Endothelial cell of umbilical vein (primary cell): ENCODE measurements around the gene GRIN3A. TPM values are rescaled to one million over a fixed set of nuclear protein-coding genes. Genes with fewer than 3 reads are reported as not detected.

Experiments
- BruUV-seq: library from RNA; stranded (reverse); fragments of 400-500 nt; replicated peaks from 2 replicates; lab custom pipeline; 2021; lab: Mats Ljungman, UMichigan
- CTCF ChIA-PET: fragments of 300-600, 350-600 bp; sonication (Branson Sonifier 250); formaldehyde crosslinking; loops from one replicate; lab custom pipeline; 2021; ENCODE audit warnings: antibody characterized with exemption, inconsistent platforms; lab: Charles Lee
- POLR2A ChIA-PET: fragments of 300-600, 350-600 bp; sonication (Branson Sonifier 250); formaldehyde crosslinking; loops from one replicate; lab custom pipeline; 2021; ENCODE audit warnings: antibody characterized with exemption, inconsistent platforms; lab: Charles Lee
- DNase-seq: peaks from one replicate; pipeline ENCODE4 v3.0.0-alpha.2; 2011; ENCODE audit warnings: low read depth, low spot score
- FAIRE-seq: peaks from 2 replicates; lab custom pipeline; 2011; peaks lifted over from hg19 to GRCh38; lab: Jason Lieb, UNC
- H2AFZ ChIP-seq: 2 replicates; pipeline ENCODE4 v1.6.0; 2012; ENCODE audit warnings: low read depth, low read length, control low read depth, inconsistent platforms
- H3K27ac ChIP-seq: 2 replicates; pipeline ENCODE4 v1.5.1; 2011; ENCODE audit warnings: low read depth, mild to moderate bottlenecking, control low read depth, low read length, moderate library complexity; ENCODE audit not compliant: insufficient read depth
- H3K27me3 ChIP-seq, 2 experiments: 2 replicates each; pipeline versions ENCODE4 v1.6.0 to v1.6.1; 2011; ENCODE audit warnings: low read length in 2 of 2, mixed read lengths in 1 of 2; ENCODE audit not compliant: control insufficient read depth in 2 of 2, insufficient read depth in 2 of 2
- H3K36me3 ChIP-seq, 2 experiments: 2 replicates in 1 of 2; 3 replicates in 1 of 2; pipeline ENCODE4 v1.5.1; 2011; ENCODE audit warnings: low read length in 2 of 2, mild to moderate bottlenecking in 1 of 2, moderate library complexity in 1 of 2; ENCODE audit not compliant: control insufficient read depth in 2 of 2, insufficient read depth in 2 of 2; ENCODE audit errors: extremely low read depth in 1 of 2
- H3K4me1 ChIP-seq: 3 replicates; pipeline ENCODE4 v1.5.1; 2011; ENCODE audit warnings: mild to moderate bottlenecking, low read length; ENCODE audit not compliant: control insufficient read depth, insufficient read depth; ENCODE audit errors: extremely low read depth
- H3K4me2 ChIP-seq: 2 replicates; pipeline ENCODE4 v1.6.1; 2011; ENCODE audit warnings: low read length, control low read depth, mixed read lengths; ENCODE audit not compliant: insufficient read depth
- H3K4me3 ChIP-seq, 3 experiments: fragments of 200-600 bp in 1 of 3; sonication (generic), shearing (Covaris generic) in 1 of 3; replicated peaks in 1 of 3; 2 replicates each; pipeline ENCODE4 v1.5.1; 2011 to 2016; ENCODE audit warnings: control low read depth in 3 of 3, low read length in 3 of 3, mild to moderate bottlenecking in 2 of 3, inconsistent platforms in 1 of 3, low read depth in 1 of 3, moderate library complexity in 1 of 3; ENCODE audit not compliant: insufficient read depth in 1 of 3
- H3K79me2 ChIP-seq: 2 replicates; pipeline ENCODE4 v1.6.0; 2012; ENCODE audit warnings: low read length, inconsistent platforms; ENCODE audit not compliant: control insufficient read depth, insufficient read depth
- H3K9ac ChIP-seq: replicated peaks from 2 replicates; pipeline ENCODE3; 2011; ENCODE audit warnings: low read length, control low read depth; ENCODE audit not compliant: insufficient read depth; ENCODE audit errors: extremely low read depth
- H3K9me1 ChIP-seq: replicated peaks from 3 replicates; pipeline ENCODE4 v1.6.0; 2011; ENCODE audit warnings: mild to moderate bottlenecking, low read length; ENCODE audit not compliant: control insufficient read depth, insufficient read depth; ENCODE audit errors: extremely low read depth
- H3K9me3 ChIP-seq: replicated peaks from 2 replicates; pipeline ENCODE4 v1.5.1; 2012; ENCODE audit warnings: low read length, inconsistent platforms; ENCODE audit not compliant: control insufficient read depth, insufficient read depth
- H4K20me1 ChIP-seq: replicated peaks from 2 replicates; pipeline ENCODE3; 2011; ENCODE audit warnings: mild to moderate bottlenecking, low read length; ENCODE audit not compliant: control insufficient read depth, insufficient read depth; ENCODE audit errors: extremely low read depth
- EZH2 ChIP-seq: IDR thresholded peaks from 2 replicates; pipeline ENCODE4 v1.6.1; 2012; ENCODE audit warnings: borderline replicate concordance, low read depth, mild to moderate bottlenecking, moderate library complexity, low read length, inconsistent platforms; ENCODE audit not compliant: severe bottlenecking
- FOS ChIP-seq: IDR thresholded peaks from 2 replicates; pipeline ENCODE4 v1.6.1; 2011; ENCODE audit warnings: mild to moderate bottlenecking, low read length, moderate library complexity, borderline replicate concordance; ENCODE audit not compliant: insufficient read depth
- GATA2 ChIP-seq: IDR thresholded peaks from 2 replicates; pipeline ENCODE4 v1.7.0; 2011; ENCODE audit warnings: low read depth, mild to moderate bottlenecking, moderate library complexity, mixed read lengths, low read length; ENCODE audit not compliant: insufficient read length, insufficient read depth
- JUN ChIP-seq: IDR thresholded peaks from 2 replicates; pipeline ENCODE4 v1.6.1; 2011; ENCODE audit warnings: borderline replicate concordance, low read depth; ENCODE audit not compliant: insufficient read length, insufficient read depth
- MYC ChIP-seq: IDR thresholded peaks from one replicate; pipeline ENCODE4 v1.6.1; 2011; ENCODE audit warnings: mild to moderate bottlenecking, low read depth, low read length
- POLR2A ChIP-seq: IDR thresholded peaks from 2 replicates; pipeline ENCODE4 v1.6.1; 2012; ENCODE audit warnings: low read depth, mild to moderate bottlenecking, control low read depth, low read length
- POLR2AphosphoS5 ChIP-seq: IDR thresholded peaks from 2 replicates; pipeline ENCODE4 v1.6.1; 2012; ENCODE audit warnings: low read depth, mild to moderate bottlenecking, control low read depth, low read length, moderate library complexity; ENCODE audit not compliant: insufficient read depth
- dilution Hi-C: fragments of 300-500 bp; cut with MboI; formaldehyde crosslinking; loops from one replicate; pipeline ENCODE4 v1.15.0; 2019; ENCODE audit warnings: low sequenced_read_pairs; ENCODE audit not compliant: extremely low pct_ligation_motif_present
- intact Hi-C: fragments of 100-400 bp; cut with micrococcal nuclease; formaldehyde crosslinking; loops from one replicate; pipeline ENCODE4 v1.10.0; 2022
- polyA plus RNA-seq, 4 experiments: library from polyadenylated mRNA; depleted of rRNA in 3 of 4; stranded (reverse) in 3 of 4; unstranded in 1 of 4; fragments of >200 nt; gene quantifications; 2 replicates each; pipeline versions ENCODE4 v1.2.1 to v1.2.3, GENCODE V29; 2011 to 2012; ENCODE audit warnings: missing spikeins in 1 of 4
- total RNA-seq: library from RNA; stranded (reverse); gene quantifications from 2 replicates; pipeline ENCODE4 v1.2.3, GENCODE V29; 2021
- TF ChIP-seq, protein P1 (sequence below), 2 donors: IDR thresholded peaks; 1 replicate in 1 of 2; 2 replicates in 1 of 2; pipeline ENCODE4 v1.5.1; 2011; ENCODE audit warnings: low read length in 2 of 2, mild to moderate bottlenecking in 2 of 2, moderate library complexity in 2 of 2, control low read depth in 1 of 2, inconsistent platforms in 1 of 2, low read depth in 1 of 2; ENCODE audit not compliant: insufficient read depth in 1 of 2; ENCODE audit errors: extremely low read depth in 1 of 2
- TF ChIP-seq, protein P2 (sequence below): IDR thresholded peaks from 2 replicates; pipeline ENCODE4 v1.6.1; 2011; ENCODE audit not compliant: insufficient read depth, insufficient read length

GRIN3A gene
- total and polyA plus RNA-seq, 2 donors (not counting 3 experiments of a cell fraction or from before 2014, with no cell fraction given) = not detected

DNA sequence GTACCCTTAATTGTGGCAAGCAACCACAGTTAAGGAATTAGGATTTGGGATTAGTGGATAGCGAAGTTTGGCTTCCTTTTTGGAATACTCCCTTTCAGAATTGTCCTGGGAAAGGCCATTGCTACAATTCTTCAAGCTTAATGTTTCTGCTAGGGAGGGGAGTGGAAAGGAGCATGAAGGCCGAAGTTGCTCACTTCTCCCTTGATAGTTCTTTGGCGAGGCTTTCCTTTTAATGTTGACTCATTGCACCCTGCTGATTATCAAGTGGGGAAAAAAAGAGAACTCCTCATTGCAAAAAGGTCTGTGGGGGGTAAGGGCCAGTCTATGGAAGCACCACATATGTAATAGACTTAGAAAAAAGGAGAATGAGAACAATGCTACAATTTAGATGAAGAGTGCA lies 30.7 kb downstream of the GRIN3A start:
- Histone ChIP-seq H3K36me3 (no peaks in the 10 kb centered on the region), H3K4me2 (no peak overlapping the region), H3K27me3 (no peaks in the 10 kb centered on the region), H3K27ac (no peak overlapping the region), H3K9me3 (no peaks in the 10 kb centered on the region), H2AFZ (no peak overlapping the region), H3K9ac (no peak overlapping the region), H3K79me2 (no peaks in the 10 kb centered on the region), H4K20me1 (no peaks in the 10 kb centered on the region), H3K9me1 (no peaks in the 10 kb centered on the region), H3K4me3 (no peak overlapping the region), H3K4me1 (no peaks in the 10 kb centered on the region)
- FAIRE-seq (no peak), DNase-seq (no peak)
- no peak for TF ChIP-seq MYC
- no peak for TF ChIP-seq FOS
- TF ChIP-seq JUN = no peak
- no peak for TF ChIP-seq GATA2
- TF ChIP-seq, protein P1, sequence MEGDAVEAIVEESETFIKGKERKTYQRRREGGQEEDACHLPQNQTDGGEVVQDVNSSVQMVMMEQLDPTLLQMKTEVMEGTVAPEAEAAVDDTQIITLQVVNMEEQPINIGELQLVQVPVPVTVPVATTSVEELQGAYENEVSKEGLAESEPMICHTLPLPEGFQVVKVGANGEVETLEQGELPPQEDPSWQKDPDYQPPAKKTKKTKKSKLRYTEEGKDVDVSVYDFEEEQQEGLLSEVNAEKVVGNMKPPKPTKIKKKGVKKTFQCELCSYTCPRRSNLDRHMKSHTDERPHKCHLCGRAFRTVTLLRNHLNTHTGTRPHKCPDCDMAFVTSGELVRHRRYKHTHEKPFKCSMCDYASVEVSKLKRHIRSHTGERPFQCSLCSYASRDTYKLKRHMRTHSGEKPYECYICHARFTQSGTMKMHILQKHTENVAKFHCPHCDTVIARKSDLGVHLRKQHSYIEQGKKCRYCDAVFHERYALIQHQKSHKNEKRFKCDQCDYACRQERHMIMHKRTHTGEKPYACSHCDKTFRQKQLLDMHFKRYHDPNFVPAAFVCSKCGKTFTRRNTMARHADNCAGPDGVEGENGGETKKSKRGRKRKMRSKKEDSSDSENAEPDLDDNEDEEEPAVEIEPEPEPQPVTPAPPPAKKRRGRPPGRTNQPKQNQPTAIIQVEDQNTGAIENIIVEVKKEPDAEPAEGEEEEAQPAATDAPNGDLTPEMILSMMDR (IDR thresholded peaks at IDR 0.05; ENCODE audit: extremely low read depth in 1 of 2, insufficient read depth in 1 of 2, low read depth in 1 of 2, low read length in 2 of 2) = no peak
- TF ChIP-seq, protein P2, sequence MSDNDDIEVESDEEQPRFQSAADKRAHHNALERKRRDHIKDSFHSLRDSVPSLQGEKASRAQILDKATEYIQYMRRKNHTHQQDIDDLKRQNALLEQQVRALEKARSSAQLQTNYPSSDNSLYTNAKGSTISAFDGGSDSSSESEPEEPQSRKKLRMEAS = no peak
- TF ChIP-seq EZH2 = no peak
- TF ChIP-seq POLR2A = no peak
- no peak for TF ChIP-seq POLR2AphosphoS5
- dilution Hi-C loops = no loop called here
- ChIA-PET CTCF (no interaction called here), POLR2A (no interaction called here)
- intact Hi-C loops = no loop called here
- no TSS peak for BruUV-seq
